ENCODE results near the gene LMF1. TPM values are rescaled to one million over a fixed set of nuclear protein-coding genes. Genes with fewer than 3 reads are reported as not detected.

The LMF1 gene
- total RNA-seq, 2 experiments from 2014 or later = 17.0 to 31.4 TPM

GRCh38 chr16:930076-930475, 40.7 kb downstream of the LMF1 start:
- H3K4me1 ChIP-seq (ENCODE audit: insufficient read depth, low read length, poor library complexity, severe bottlenecking) = no peaks in the 10 kb centered on the region
- no peaks in the 10 kb centered on the region for H3K79me2 ChIP-seq (ENCODE audit: insufficient read depth, low read depth, low read length)
- TF ChIP-seq CTCF (conservative IDR thresholded peaks at IDR 0.05; ENCODE audit: low read length) (no peak), EZH2phosphoT487 (IDR thresholded peaks at IDR 0.05; ENCODE audit: borderline replicate concordance, low read depth, low read length) (no peak)
- no peak overlapping the region for H3K27ac ChIP-seq (ENCODE audit: low read depth, low read length, poor library complexity, severe bottlenecking)
- POLR2A ChIA-PET = no interaction called here
- no peak for DNase-seq (ENCODE audit: low spot score)
- H3K9me3 ChIP-seq (ENCODE audit: low read length) = peaks cover 6% of the 10 kb centered on the region; the same call in 1 of the 2 replicates
- H3K36me3 ChIP-seq (ENCODE audit: insufficient read depth, low read length) = peaks cover 13% of the 10 kb centered on the region
- CTCF ChIA-PET (ENCODE audit: unreplicated experiment) = no interaction called here
- no TSS peak for BruUV-seq (replicated peaks)
- intact Hi-C loops (cut with micrococcal nuclease; ENCODE audit: unreplicated experiment) = no loop called here
- no peaks in the 10 kb centered on the region for H3K9me2 ChIP-seq (ENCODE audit: insufficient read depth, low read length)
- no peaks in the 10 kb centered on the region for H4K20me1 ChIP-seq (ENCODE audit: insufficient read depth, low read length)
- H2AFZ ChIP-seq (ENCODE audit: low read length) = no peak overlapping the region
- H3K4me3 ChIP-seq (ENCODE audit: low read depth, low read length, poor library complexity, severe bottlenecking) = no peak overlapping the region
- no peak overlapping the region for H3K4me2 ChIP-seq (ENCODE audit: low read length)

GRCh38 chr16:929227-930073, 41.3 kb downstream of the LMF1 start:
- DNase-seq (ENCODE audit: low spot score) = no peak
- Histone ChIP-seq H4K20me1 (ENCODE audit: insufficient read depth, low read length) (no peaks in the 10 kb centered on the region), H2AFZ (ENCODE audit: low read length) (no peak overlapping the region), H3K4me3 (ENCODE audit: low read depth, low read length, poor library complexity, severe bottlenecking) (no peak overlapping the region), H3K27ac (ENCODE audit: low read depth, low read length, poor library complexity, severe bottlenecking) (no peak overlapping the region), H3K36me3 (ENCODE audit: insufficient read depth, low read length) (peaks cover 13% of the 10 kb centered on the region), H3K4me2 (ENCODE audit: low read length) (no peak overlapping the region), H3K9me3 (ENCODE audit: low read length) (peaks cover 6% of the 10 kb centered on the region; the same call in 1 of the 2 replicates), H3K9me2 (ENCODE audit: insufficient read depth, low read length) (no peaks in the 10 kb centered on the region), H3K79me2 (ENCODE audit: insufficient read depth, low read depth, low read length) (no peaks in the 10 kb centered on the region), H3K4me1 (ENCODE audit: insufficient read depth, low read length, poor library complexity, severe bottlenecking) (no peaks in the 10 kb centered on the region)
- CTCF ChIA-PET (ENCODE audit: unreplicated experiment) = no interaction called here
- BruUV-seq (replicated peaks) = no TSS peak
- POLR2A ChIA-PET = no interaction called here
- intact Hi-C loops (cut with micrococcal nuclease; ENCODE audit: unreplicated experiment) = no loop called here
- TF ChIP-seq CTCF (conservative IDR thresholded peaks at IDR 0.05; ENCODE audit: low read length) = no peak
- no peak for TF ChIP-seq EZH2phosphoT487 (IDR thresholded peaks at IDR 0.05; ENCODE audit: borderline replicate concordance, low read depth, low read length)

GRCh38 chr16:928526-928925, 42.3 kb downstream of the LMF1 start:
- Histone ChIP-seq H3K27ac (ENCODE audit: low read depth, low read length, poor library complexity, severe bottlenecking) (no peak overlapping the region), H3K4me3 (ENCODE audit: low read depth, low read length, poor library complexity, severe bottlenecking) (no peak overlapping the region), H3K4me2 (ENCODE audit: low read length) (no peak overlapping the region), H3K9me2 (ENCODE audit: insufficient read depth, low read length) (no peaks in the 10 kb centered on the region), H3K36me3 (ENCODE audit: insufficient read depth, low read length) (peaks cover 13% of the 10 kb centered on the region), H3K4me1 (ENCODE audit: insufficient read depth, low read length, poor library complexity, severe bottlenecking) (no peaks in the 10 kb centered on the region), H2AFZ (ENCODE audit: low read length) (no peak overlapping the region), H3K9me3 (ENCODE audit: low read length) (peaks cover 6% of the 10 kb centered on the region; the same call in 1 of the 2 replicates), H4K20me1 (ENCODE audit: insufficient read depth, low read length) (no peaks in the 10 kb centered on the region), H3K79me2 (ENCODE audit: insufficient read depth, low read depth, low read length) (no peaks in the 10 kb centered on the region)
- no TSS peak for BruUV-seq (replicated peaks)
- POLR2A ChIA-PET = no interaction called here
- CTCF ChIA-PET (ENCODE audit: unreplicated experiment) = no interaction called here
- TF ChIP-seq EZH2phosphoT487 (IDR thresholded peaks at IDR 0.05; ENCODE audit: borderline replicate concordance, low read depth, low read length) = no peak
- no peak for TF ChIP-seq CTCF (conservative IDR thresholded peaks at IDR 0.05; ENCODE audit: low read length)
- intact Hi-C loops (cut with micrococcal nuclease; ENCODE audit: unreplicated experiment) = no loop called here
- no peak for DNase-seq (ENCODE audit: low spot score)

Data from OCI-LY7 (cell line).